Neuronal stem cell (in vitro differentiated cells): ENCODE results near the gene UNCX.
"Not testable (repeated sequence)": the region's sequence is repeated elsewhere in the genome, so short reads cannot be mapped to it uniquely, and the experiment has no call there.

Experiments used
- DNase-seq: peaks from one replicate; pipeline ENCODE4 v3.0.0-alpha.2; 2013; ENCODE audit warnings: low spot score
- H2AFZ ChIP-seq: one replicate; pipeline ENCODE4 v1.6.1; 2013; ENCODE audit warnings: mild to moderate bottlenecking, low read length, inconsistent platforms
- H2AK5ac ChIP-seq: 2 replicates; pipeline ENCODE4 v1.6.1; 2013; ENCODE audit warnings: low read depth, mild to moderate bottlenecking, inconsistent platforms, low read length, moderate library complexity, mixed read lengths
- H2BK120ac ChIP-seq: 2 replicates; pipeline ENCODE4 v1.6.1; 2013; ENCODE audit warnings: low read depth, mild to moderate bottlenecking, inconsistent platforms, low read length, moderate library complexity, mixed read lengths
- H2BK12ac ChIP-seq: one replicate; pipeline ENCODE4 v1.6.1; 2013; ENCODE audit warnings: low read length, inconsistent platforms
- H2BK15ac ChIP-seq: 2 replicates; pipeline ENCODE4 v1.6.1; 2013; ENCODE audit warnings: mild to moderate bottlenecking, low read length, inconsistent platforms, mixed read lengths
- H2BK5ac ChIP-seq: one replicate; pipeline ENCODE4 v1.6.1; 2013; ENCODE audit warnings: inconsistent platforms, mild to moderate bottlenecking, low read length, moderate library complexity
- H3K14ac ChIP-seq: one replicate; pipeline ENCODE4 v1.6.1; 2013; ENCODE audit warnings: low read length, inconsistent platforms
- H3K18ac ChIP-seq: 2 replicates; pipeline ENCODE4 v1.6.1; 2013; ENCODE audit warnings: low read length, inconsistent platforms
- H3K23ac ChIP-seq: 2 replicates; pipeline ENCODE4 v1.6.1; 2013; ENCODE audit warnings: low read depth, mild to moderate bottlenecking, mixed read lengths, low read length, inconsistent platforms; ENCODE audit not compliant: poor library complexity
- H3K27ac ChIP-seq: replicated peaks from 3 replicates; pipeline ENCODE4 v1.5.1; 2013; ENCODE audit warnings: low read length, inconsistent platforms
- H3K27me3 ChIP-seq, 3 experiments: 2 replicates each; pipeline ENCODE4 v1.6.1; 2013; ENCODE audit warnings: low read length in 3 of 3, mild to moderate bottlenecking in 2 of 3, inconsistent platforms in 1 of 3, low read depth in 1 of 3, mixed read lengths in 1 of 3, moderate library complexity in 1 of 3; ENCODE audit not compliant: control insufficient read depth in 3 of 3, insufficient read depth in 3 of 3
- H3K36me3 ChIP-seq, 2 donors: replicated peaks in 1 of 2; 2 replicates each; pipeline ENCODE4 v1.6.1; 2013; ENCODE audit warnings: low read length in 2 of 2; ENCODE audit not compliant: control insufficient read depth in 2 of 2, insufficient read depth in 2 of 2
- H3K4ac ChIP-seq: 2 replicates; pipeline ENCODE4 v1.6.1; 2013; ENCODE audit warnings: inconsistent platforms, mild to moderate bottlenecking, low read length, moderate library complexity
- H3K4me1 ChIP-seq, 2 donors: 1 replicate in 1 of 2; 2 replicates in 1 of 2; pipeline ENCODE4 v1.6.1; 2013; ENCODE audit warnings: low read length in 2 of 2, low read depth in 1 of 2; ENCODE audit not compliant: control insufficient read depth in 2 of 2, insufficient read depth in 1 of 2
- H3K4me2 ChIP-seq: one replicate; pipeline ENCODE4 v1.6.1; 2013; ENCODE audit warnings: mild to moderate bottlenecking, low read length, inconsistent platforms; ENCODE audit not compliant: insufficient read depth, poor library complexity, severe bottlenecking
- H3K4me3 ChIP-seq, 2 donors: 2 replicates each; pipeline ENCODE4 v1.5.1; 2013; ENCODE audit warnings: low read length in 2 of 2, mild to moderate bottlenecking in 2 of 2, inconsistent platforms in 1 of 2, moderate library complexity in 1 of 2
- H3K79me1 ChIP-seq: one replicate; pipeline ENCODE4 v1.6.1; 2013; ENCODE audit warnings: low read depth, mild to moderate bottlenecking, inconsistent platforms, low read length, moderate library complexity
- H3K9ac ChIP-seq: one replicate; pipeline ENCODE4 v1.6.1; 2013; ENCODE audit warnings: mild to moderate bottlenecking, low read depth, low read length, inconsistent platforms; ENCODE audit not compliant: poor library complexity
- H3K9me3 ChIP-seq, 2 donors: replicated peaks in 1 of 2; 2 replicates each; pipeline versions ENCODE3 to v1.6.1; 2013; ENCODE audit warnings: low read length in 2 of 2, mild to moderate bottlenecking in 2 of 2, inconsistent platforms in 1 of 2, low read depth in 1 of 2, mixed read lengths in 1 of 2, moderate library complexity in 1 of 2; ENCODE audit not compliant: control insufficient read depth in 2 of 2, insufficient read depth in 1 of 2
- H4K8ac ChIP-seq: one replicate; pipeline ENCODE4 v1.6.1; 2013; ENCODE audit warnings: low read depth, mild to moderate bottlenecking, inconsistent platforms, low read length, moderate library complexity
- H4K91ac ChIP-seq: one replicate; pipeline ENCODE4 v1.6.1; 2013; ENCODE audit warnings: low read length, low read depth, mild to moderate bottlenecking, inconsistent platforms; ENCODE audit not compliant: poor library complexity
- WGBS, 2 donors: extraction: QIAGEN DNeasy Blood & Tissue Kit; methylation state at CpG; one replicate each; pipeline ENCODE4 v1.1.7; 2013; ENCODE audit warnings: missing lambda C conversion rate in 2 of 2, mixed read lengths in 1 of 2; ENCODE audit not compliant: insufficient read length in 2 of 2, insufficient replicate concordance in 1 of 2; ENCODE audit errors: extremely low coverage in 2 of 2; 5-methylcytosine and 5-hydroxymethylcytosine counted together

Gene UNCX

GRCh38 chr7:1271046-1271445 lies 38.4 kb downstream of the UNCX start:
- H3K4me1 ChIP-seq: peaks cover 0 to 3% of the 10 kb centered on the region in 2 donors
- H2AK5ac ChIP-seq: peak overlapping the region; percentile 93
- H3K4ac ChIP-seq: no peak overlapping the region
- H3K36me3 ChIP-seq: no peaks in the 10 kb centered on the region
- H3K14ac ChIP-seq: no peak overlapping the region
- no peak overlapping the region for H3K23ac ChIP-seq
- no peak overlapping the region for H3K9ac ChIP-seq
- no peak overlapping the region for H2BK12ac ChIP-seq
- H3K9me3 ChIP-seq: no peaks in the 10 kb centered on the region
- H3K18ac ChIP-seq: no peak overlapping the region
- no peak for DNase-seq
- H2BK15ac ChIP-seq: peak overlapping the region; percentile 45
- no peak overlapping the region for H2BK120ac ChIP-seq
- no peak overlapping the region for H2BK5ac ChIP-seq
- no peak overlapping the region for H3K4me2 ChIP-seq
- no peak overlapping the region for H4K91ac ChIP-seq
- H3K4me3 ChIP-seq: no peak overlapping the region
- H3K27me3 ChIP-seq: peaks cover 0 to 50% (median 0%) of the 10 kb centered on the region in 3 experiments
- H3K79me1 ChIP-seq: peaks cover 4% of the 10 kb centered on the region
- H4K8ac ChIP-seq: no peak overlapping the region
- H2AFZ ChIP-seq: no peak overlapping the region
- H3K27ac ChIP-seq: no peak overlapping the region
- no CpG with 5 or more reads among the region's 14 CpGs for WGBS, 2 donors

GRCh38 chr7:1271656-1272055 lies 39.0 kb downstream of the UNCX start:
- Histone ChIP-seq H3K9ac (peak overlapping the region; percentile 4), H2AK5ac (no peak overlapping the region), H2BK15ac (no peak overlapping the region), H3K27ac (no peak overlapping the region), H3K27me3 (peaks cover 0 to 44% (median 0%) of the 10 kb centered on the region in 3 experiments), H3K4me2 (no peak overlapping the region), H2BK120ac (no peak overlapping the region), H2AFZ (no peak overlapping the region), H3K23ac (no peak overlapping the region), H3K36me3 (no peaks in the 10 kb centered on the region), H3K4ac (no peak overlapping the region), H3K4me3 (no peak overlapping the region), H4K91ac (no peak overlapping the region), H3K14ac (no peak overlapping the region), H3K18ac (peak overlapping the region; percentile 38), H4K8ac (no peak overlapping the region), H2BK5ac (no peak overlapping the region), H2BK12ac (no peak overlapping the region), H3K4me1 (peaks cover 0 to 3% of the 10 kb centered on the region in 2 donors), H3K79me1 (peaks cover 4% of the 10 kb centered on the region), H3K9me3 (peaks cover 0 to under 1% of the 10 kb centered on the region in 2 donors)
- no peak for DNase-seq
- no CpG with 5 or more reads among the region's 14 CpGs for WGBS, 2 donors

- not testable (repeated sequence) for H2BK120ac ChIP-seq, H2BK15ac ChIP-seq, H3K4me1 ChIP-seq, H2BK5ac ChIP-seq, H4K91ac ChIP-seq, H3K4me3 ChIP-seq, H2BK12ac ChIP-seq, H2AFZ ChIP-seq, H4K8ac ChIP-seq, H3K18ac ChIP-seq, H3K27ac ChIP-seq, H3K79me1 ChIP-seq, DNase-seq, H3K9ac ChIP-seq, H3K9me3 ChIP-seq, H2AK5ac ChIP-seq, H3K4me2 ChIP-seq, H3K36me3 ChIP-seq, H3K4ac ChIP-seq
- Histone ChIP-seq H3K27me3 (peaks cover 0 to 39% (median 0%) of the 10 kb centered on the region in 3 experiments), H3K14ac (peak overlapping the region; percentile 50), H3K23ac (peak overlapping the region; percentile 76)
Measured at GRCh38 chr7:1272136-1272535, 39.5 kb downstream of the UNCX start.

GRCh38 chr7:1274121-1274875 lies 41.6 kb downstream of the UNCX start:
- Histone ChIP-seq H2AFZ (no peak overlapping the region), H2AK5ac (peak overlapping the region; percentile 96), H3K9me3 (peaks cover 0 to 5% of the 10 kb centered on the region in 2 donors), H3K23ac (peak overlapping the region; percentile 65), H2BK15ac (peak overlapping the region; percentile 78), H4K91ac (no peak overlapping the region), H2BK5ac (no peak overlapping the region), H3K27me3 (peaks cover 0 to 18% (median 0%) of the 10 kb centered on the region in 3 experiments), H2BK120ac (peak overlapping the region; percentile 72), H3K4ac (no peak overlapping the region), H3K27ac (no peak overlapping the region), H3K18ac (peak overlapping the region; percentile 64), H3K14ac (peak overlapping the region; percentile 1), H3K4me2 (no peak overlapping the region), H3K4me1 (peaks cover 0 to 3% of the 10 kb centered on the region in 2 donors), H3K9ac (no peak overlapping the region), H3K36me3 (no peaks in the 10 kb centered on the region), H2BK12ac (peak overlapping the region; percentile 30), H3K79me1 (peaks cover 4% of the 10 kb centered on the region), H4K8ac (no peak overlapping the region), H3K4me3 (no peak overlapping the region)
- no peak for DNase-seq
- WGBS, 2 donors: no CpG with 5 or more reads among the region's 30 CpGs
